HG03064 (cell line): ENCODE measurements around the gene ADAMTS17.

Experiments
- ATAC-seq: cut with Tn5 transposase; IDR thresholded peaks from one replicate; pipeline ENCODE4 v1.9.1; 2021; ENCODE audit warnings: low read depth; ENCODE audit not compliant: unreplicated experiment

Gene ADAMTS17

DNA sequence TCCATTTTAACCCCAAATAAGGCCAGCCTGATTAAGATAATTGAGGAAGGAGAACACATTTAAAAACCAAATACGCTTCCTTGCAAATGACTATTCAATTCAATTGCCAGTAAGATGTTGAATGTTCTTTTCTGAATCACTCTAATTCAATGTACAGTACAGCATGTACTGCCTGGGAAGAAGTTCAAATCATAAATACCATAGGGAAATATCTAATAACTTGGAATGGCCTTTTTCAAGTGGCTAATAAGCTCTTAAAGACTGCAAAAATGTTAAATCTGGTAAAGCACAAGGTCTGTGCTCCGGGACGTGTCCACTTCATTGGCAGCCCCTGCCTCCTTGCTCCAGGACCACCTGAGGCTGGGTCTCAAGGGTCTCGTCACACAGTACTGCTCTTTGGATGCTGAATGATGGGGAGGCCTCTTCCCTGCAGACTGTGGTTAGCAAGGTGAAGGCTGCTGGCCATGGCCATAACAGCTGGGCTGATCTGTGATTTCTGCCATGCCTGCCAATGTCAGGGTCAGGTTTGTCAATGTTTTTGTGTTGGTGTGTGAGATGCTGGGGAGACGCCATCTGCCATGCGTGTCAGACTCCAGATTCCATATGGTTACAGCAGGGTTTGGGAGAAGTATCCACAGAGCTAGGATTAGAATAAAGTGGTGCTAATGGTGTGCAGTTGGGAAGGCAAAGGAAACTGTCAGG, 300.5 kb downstream of the ADAMTS17 start:
- no peak for ATAC-seq

GRCh38 chr15:100039994-100040393, 301.8 kb downstream of the ADAMTS17 start:
- ATAC-seq: no peak

- ATAC-seq: no peak
These were observed 303.0 kb downstream of the ADAMTS17 start for GRCh38 chr15:100038736-100039135.

DNA sequence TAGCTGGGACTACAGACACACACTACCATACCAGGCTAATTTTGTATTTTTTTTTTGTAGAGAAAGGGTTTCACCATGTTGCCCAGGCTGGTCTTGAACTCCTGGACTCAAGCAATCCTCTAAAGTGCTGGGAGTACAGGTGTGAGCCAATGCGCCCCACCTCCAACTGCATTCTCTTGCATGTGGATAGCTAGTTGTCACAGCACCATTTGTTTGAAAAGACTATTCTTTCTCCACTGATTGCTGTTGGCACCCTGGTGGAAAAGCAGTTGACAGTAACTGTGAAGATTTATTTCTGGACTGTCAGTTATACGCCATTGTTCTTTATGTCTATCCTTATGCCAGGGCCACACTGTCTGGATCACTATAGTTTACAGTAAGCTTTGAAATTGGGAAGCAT, 303.9 kb downstream of the ADAMTS17 start:
- no peak for ATAC-seq

DNA sequence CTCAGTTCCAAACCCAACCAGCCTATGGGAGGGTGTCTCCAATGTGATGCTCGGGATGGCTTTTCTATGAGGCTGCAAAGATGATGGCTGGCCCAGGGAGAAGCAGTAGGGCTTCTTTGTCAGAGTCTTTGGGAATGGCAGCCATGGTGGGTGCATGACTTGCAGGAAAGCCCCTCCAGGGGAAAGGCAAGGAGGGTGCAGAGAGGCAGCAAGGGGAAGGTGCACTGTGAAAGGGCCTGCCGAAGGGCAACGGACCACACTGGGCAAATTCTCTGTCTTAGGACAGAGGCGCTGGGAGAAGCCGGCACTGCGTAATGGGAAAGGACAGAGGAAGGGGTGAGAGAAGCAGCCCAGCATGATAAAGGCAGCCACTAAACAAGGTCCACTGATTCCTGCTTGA, 305.8 kb downstream of the ADAMTS17 start:
- ATAC-seq: no peak

- no peak for ATAC-seq
These were observed 307.6 kb downstream of the ADAMTS17 start for GRCh38 chr15:100034191-100034590.

DNA sequence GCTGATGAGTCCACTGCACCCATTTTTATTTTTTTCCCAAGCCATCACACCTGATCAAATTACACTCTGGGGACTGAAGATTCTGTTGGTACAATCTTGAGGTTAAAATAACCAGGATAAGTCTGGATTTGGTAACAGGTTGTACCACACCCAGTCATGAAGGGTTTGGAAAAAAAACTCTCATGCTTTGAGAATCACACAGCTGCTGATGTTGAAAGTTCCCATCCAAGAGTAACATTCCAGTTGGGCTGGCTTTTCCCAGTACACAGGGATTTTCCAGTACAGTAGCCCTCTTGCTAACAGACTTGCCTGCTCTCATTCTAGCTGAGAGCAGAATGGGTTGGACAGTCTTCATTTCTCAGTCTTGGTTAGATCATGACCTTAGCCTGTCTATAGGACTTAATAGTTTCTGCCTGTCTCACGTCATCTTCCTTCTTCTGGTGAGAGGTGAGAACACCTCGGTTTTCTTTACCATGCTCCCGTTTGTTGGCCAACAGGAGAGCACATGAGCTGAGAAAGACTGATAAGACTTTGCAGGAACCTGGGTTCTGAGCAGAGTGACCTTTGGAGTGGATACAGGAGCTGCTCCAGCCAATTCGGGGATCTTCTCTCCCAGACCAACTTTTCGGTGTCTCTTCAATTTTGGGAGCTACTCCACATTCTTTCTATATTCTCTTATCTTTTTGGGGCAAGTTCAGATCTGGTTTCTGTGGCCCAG, 308.5 kb downstream of the ADAMTS17 start:
- ATAC-seq: no peak

DNA sequence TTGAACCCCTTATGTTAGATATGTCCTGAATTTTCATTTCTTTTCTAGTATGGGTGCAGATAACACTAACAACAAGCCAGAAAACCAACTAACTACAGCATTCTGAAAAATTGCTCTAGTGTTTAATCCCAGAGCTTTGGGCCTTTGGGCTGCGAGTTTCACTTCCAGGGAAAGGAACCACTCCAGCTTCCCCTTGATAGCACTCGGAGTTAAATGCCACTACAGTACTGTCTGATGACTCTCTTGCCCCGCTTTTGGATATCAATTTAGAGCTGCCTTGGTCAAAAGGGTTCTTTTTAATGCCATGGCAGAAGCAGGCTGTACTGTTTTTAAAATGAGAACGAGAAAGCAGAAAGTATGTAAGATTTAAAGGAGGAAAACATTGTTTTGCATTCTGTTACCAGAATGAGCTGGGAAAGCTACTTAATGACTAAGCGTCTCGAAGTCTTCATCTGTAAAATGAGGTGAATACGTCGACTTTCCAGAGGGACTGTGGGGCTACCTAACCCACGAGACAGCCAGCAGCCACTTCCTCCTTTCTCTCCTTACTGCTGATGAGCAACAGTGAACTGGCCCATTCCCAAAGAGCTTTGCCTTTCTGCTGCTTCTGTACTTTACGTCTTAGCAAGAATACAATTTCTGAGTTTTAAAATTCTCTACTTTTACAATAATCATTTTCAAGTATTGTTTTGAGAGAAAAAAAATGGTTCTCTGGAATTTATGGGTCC, 309.3 kb downstream of the ADAMTS17 start:
- no peak for ATAC-seq

DNA sequence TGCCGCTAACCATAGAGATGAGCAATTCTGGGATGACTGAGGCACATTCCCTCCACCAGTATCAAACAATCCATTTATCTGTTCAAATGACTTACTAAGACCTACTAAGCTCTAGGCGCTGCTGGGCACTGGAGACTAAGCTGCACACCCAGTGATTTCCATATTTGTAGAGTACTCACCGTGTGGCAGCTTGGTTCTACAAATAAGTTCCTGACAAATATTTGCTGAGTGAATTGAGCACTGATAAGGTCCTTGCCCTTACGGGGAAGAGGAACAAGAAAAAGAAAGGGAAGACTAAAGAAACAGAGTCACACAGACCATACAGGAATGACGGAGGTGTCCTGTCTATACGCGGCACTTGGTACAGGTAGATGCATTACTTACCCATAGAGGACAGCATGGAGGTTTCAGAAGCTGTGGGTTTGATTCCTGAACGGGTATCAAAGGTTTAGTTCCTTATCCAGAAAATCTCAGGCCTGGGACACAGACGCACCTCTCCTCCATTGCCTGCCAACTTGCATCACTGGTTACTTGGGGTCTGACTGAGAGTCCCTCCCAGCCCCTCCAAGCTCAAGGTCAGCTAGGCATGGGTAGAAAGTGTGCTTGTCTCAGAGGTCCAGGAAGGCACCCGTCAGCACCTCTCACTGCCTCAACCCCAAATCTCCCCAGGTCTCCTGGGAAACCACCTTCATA, 310.0 kb downstream of the ADAMTS17 start:
- ATAC-seq: no peak

- no peak for ATAC-seq
These were observed 311.1 kb downstream of the ADAMTS17 start for GRCh38 chr15:100030586-100031229.

GRCh38 chr15:100029868-100030479, 311.8 kb downstream of the ADAMTS17 start:
- no peak for ATAC-seq

GRCh38 chr15:100029045-100029444, 312.7 kb downstream of the ADAMTS17 start:
- no peak for ATAC-seq

DNA sequence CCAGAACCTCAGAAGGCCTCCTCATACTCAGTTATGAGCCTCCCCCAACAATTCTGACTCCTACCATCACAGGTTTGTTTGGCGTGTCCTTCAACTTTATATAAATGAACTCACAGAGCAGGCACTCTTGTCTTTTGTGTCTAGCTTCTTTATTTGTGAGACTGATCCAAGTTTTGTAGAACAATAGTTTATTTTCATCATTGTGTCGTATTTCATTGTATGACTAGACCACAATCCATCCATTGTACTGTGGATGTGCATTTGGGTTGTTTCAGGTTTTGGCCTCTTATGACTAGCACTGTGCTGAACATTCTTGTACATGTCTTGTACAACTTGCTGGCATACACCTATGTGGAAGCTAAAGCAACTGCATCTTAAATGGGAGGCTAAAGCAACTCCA, 315.7 kb downstream of the ADAMTS17 start:
- ATAC-seq: no peak

- no peak for ATAC-seq
These were observed 319.0 kb downstream of the ADAMTS17 start for GRCh38 chr15:100022806-100023205.

DNA sequence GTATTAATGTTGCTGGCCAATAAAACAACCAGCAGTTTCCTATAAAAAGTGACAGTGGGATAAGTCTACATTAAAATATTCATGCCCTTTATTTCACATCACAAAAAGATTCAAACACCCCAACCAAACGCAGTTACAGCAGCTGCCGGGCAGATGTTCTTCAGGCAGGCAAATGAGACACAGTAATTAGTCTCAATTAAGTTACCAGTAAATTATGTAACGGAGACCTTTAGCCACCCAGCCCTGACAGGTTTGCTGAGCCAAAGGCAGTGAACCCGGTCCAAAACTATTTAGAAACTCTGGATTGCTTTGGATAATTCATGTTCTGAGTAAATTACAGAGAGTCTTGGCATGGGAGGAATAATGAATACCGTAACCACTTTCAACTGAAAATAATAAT, 319.4 kb downstream of the ADAMTS17 start:
- ATAC-seq: no peak

GRCh38 chr15:100021653-100022052, 320.1 kb downstream of the ADAMTS17 start:
- ATAC-seq: no peak

GRCh38 chr15:100020614-100021013, 321.2 kb downstream of the ADAMTS17 start:
- no peak for ATAC-seq

DNA sequence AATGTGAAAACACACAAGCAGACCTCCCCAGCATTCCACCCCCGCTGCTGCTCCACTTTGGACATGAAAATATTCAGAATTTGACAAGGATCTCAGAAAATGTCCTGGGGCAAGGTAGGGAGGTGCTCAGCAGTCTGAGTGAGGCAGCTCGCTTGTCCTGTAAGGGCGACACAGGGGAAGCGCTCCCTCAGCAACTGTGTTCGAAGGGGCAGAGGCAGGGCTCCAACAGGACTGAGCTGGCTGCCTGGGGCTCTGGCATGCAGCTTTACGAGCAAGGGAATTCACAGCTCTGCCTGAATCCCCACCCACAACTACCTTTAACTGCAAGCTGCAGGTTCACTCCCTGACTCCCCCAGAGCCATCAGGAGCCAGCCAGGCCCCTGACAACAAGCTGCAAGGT, 321.6 kb downstream of the ADAMTS17 start:
- no peak for ATAC-seq

GRCh38 chr15:100019601-100020000, 322.2 kb downstream of the ADAMTS17 start:
- no peak for ATAC-seq

GRCh38 chr15:100018191-100018590, 323.6 kb downstream of the ADAMTS17 start:
- ATAC-seq: no peak
